ENCODE measurements around the gene CTDSP2.

- no peak for TF ChIP-seq L3MBTL2 (conservative IDR thresholded peaks at IDR 0.05)
- no peak for TF ChIP-seq FOXK2 (IDR thresholded peaks at IDR 0.05)
- no peak for TF ChIP-seq SP1 (IDR thresholded peaks at IDR 0.05)
- TF ChIP-seq ZNF384 (IDR thresholded peaks at IDR 0.05): no peak
- no peak for TF ChIP-seq BHLHE40 (IDR thresholded peaks at IDR 0.05; ENCODE audit: borderline replicate concordance)
- TF ChIP-seq ELF4 (IDR thresholded peaks at IDR 0.05): no peak
- no peak for TF ChIP-seq SUZ12 (IDR thresholded peaks at IDR 0.05)
- TF ChIP-seq FOXM1 (IDR thresholded peaks at IDR 0.05; ENCODE audit: borderline replicate concordance): no peak
- no peak for TF ChIP-seq NFRKB (IDR thresholded peaks at IDR 0.05)
- no peak for TF ChIP-seq FOXA1 (IDR thresholded peaks at IDR 0.05)
- TF ChIP-seq ARNT (IDR thresholded peaks at IDR 0.05): no peak
These were observed 48.1 kb upstream of the CTDSP2 start for GRCh38 chr12:57894399-57895292.
